HG02870 (cell line): Measurements from ENCODE around the gene ARL14EPL.
"Not testable (repeated sequence)": the region's sequence is repeated elsewhere in the genome, so short reads cannot be mapped to it uniquely, and the experiment has no call there.

Source experiments
- ATAC-seq: cut with Tn5 transposase; IDR thresholded peaks from one replicate; pipeline ENCODE4 v1.9.1; 2021; ENCODE audit warnings: mild to moderate bottlenecking, moderate library complexity; ENCODE audit not compliant: unreplicated experiment

The ARL14EPL gene

DNA sequence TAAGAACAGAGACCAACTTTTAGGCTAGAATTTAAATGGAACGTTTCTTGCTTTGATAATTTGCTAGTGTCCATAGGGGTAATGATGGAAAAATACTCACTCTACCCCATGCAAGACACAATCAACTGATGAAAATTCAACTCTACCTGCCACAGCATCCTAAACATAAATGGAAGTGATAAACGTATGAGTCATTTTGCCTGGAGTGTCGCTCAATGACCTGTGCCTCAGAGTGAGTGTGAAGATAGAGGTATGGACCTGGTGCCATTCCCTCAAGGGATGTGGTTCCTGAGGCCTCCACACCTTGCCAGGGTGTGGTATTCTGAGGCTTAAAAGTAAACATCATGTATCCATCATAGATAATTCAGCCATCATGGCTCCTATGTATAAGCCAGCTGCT lies 14.0 kb downstream of the ARL14EPL start:
- ATAC-seq = no peak

GRCh38 chr5:116046823-116047222 lies 14.6 kb downstream of the ARL14EPL start:
- ATAC-seq = no peak

- ATAC-seq = no peak
These were observed 26.2 kb downstream of the ARL14EPL start for GRCh38 chr5:116058346-116058936.

GRCh38 chr5:116062352-116062751 lies 30.1 kb downstream of the ARL14EPL start:
- ATAC-seq = no peak

DNA sequence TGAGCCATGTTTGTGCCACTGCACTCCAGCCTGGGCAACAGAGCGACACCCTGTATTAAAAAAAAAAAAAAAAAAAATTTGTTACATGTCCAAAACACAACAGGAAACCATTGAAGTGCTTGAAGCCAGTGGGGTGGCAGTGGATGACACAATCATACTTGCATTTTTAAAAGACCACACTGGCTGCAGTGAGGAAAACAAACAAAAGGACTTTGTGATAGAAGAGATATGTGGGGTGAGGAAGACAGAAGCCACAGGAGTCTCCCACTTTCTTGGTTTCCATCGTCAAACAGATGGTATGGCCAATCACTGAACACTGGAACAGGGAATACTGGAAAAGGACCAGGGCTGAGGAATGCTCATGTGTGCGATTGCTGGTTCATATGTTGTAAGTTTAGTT lies 31.7 kb downstream of the ARL14EPL start:
- ATAC-seq = no peak

- ATAC-seq = no peak
These were observed 35.9 kb downstream of the ARL14EPL start for GRCh38 chr5:116068028-116068632.

DNA sequence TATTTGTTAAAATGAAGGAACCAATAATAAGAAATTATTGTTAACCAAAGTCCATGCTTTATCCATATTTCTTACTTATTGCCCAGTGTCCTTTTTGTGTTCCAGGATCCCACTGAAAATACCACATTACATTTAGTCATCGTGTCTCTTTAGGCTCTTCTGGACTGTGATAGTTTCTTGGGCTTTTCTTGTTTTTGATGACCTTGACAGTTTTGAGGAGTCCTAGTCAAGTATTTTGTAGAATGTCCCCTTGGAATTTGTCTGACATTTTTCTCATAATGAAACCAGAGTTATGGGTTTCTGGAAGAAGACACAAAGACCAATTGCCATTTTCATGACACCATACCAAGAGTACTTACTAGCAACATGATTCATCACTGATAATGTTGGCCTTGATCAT lies 38.9 kb downstream of the ARL14EPL start:
- ATAC-seq = no peak

- no peak for ATAC-seq
These were observed 43.0 kb downstream of the ARL14EPL start for GRCh38 chr5:116075191-116075831.

- ATAC-seq = peak; percentile 99
These were observed 44.2 kb downstream of the ARL14EPL start for GRCh38 chr5:116076496-116076895.

DNA sequence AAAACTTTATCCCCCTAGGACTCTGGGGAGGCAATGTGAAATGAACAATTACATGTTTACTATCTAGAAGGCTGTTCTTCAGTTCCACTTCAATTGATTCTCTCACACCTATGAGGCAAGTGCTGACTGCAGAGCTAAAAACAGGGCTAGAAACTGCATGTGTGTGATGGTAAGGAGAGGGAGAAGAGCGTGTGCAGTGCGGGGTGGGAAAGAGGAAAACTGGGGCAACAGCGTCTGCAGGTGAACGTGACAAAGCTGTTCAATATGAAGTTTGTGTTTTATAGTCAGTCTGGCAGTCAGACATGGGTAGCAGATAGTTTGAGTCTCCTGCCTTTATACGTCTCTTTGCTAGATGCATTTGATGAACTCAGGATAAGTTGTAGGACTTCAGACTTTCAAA lies 45.9 kb downstream of the ARL14EPL start:
- no peak for ATAC-seq

DNA sequence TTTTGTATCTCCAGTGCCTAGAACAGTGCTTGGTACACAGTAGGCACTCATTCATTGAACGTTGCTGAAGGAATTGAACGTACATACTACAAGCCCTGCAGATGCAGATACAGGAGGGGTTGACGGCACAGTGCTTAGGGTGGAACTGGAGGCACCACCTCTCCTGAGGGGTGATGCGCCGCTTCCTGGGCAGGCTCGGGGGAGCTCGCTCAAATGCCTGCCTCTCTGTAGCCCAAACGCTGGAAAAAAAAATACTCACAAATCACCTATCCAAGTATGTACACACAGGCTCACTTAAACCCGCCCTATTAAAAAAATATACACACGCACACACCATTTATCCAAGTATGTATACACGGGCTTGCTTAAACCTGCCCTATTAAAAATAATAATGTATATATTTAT lies 52.0 kb downstream of the ARL14EPL start:
- ATAC-seq = peak; percentile 35

DNA sequence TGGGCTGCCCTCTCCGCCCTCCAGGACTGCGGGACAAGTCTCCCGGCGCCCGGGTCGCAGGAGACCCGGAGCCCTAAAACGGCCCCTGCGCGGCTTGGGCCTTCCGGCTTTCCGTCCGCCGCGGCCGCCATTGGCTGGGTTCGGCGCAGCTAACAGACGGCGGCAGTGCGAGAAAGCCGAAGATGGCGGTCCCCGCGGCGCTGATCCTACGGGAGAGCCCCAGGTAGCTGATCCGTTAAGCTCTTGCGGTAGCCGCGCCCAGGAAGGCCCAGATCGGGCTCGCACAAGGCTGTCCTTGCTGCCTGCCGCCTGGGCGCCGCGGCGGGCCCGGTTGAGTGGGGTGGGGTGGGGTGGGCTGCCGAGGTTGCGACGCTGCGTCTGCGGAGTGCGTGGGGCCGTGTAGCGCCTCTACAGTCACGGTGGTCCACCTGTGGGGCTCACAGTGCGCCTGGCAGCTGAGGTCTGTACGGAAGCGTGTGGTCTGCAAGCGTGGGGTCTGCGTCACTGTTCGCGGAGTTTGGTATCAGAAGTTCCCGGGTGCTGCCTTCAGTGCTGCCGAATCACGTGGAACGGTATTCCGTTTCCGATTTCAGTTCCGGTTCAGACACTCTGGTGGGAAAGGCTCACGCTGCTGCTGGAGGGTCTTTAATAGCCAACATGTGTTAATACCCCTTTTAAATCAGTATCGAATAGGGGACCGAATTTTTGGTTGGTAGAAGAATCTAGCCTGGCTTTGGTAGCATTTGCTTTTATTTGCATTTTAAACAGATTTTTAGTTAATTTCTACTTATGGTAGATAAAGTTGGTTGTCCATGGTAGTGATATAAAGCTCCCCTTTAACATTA lies 52.8 kb downstream of the ARL14EPL start, which contains the start of gene COMMD10:
Gene COMMD10 (plus strand): TSS at position 155 of the 845 bp plus-strand sequence.
- ATAC-seq = peak; percentile 88

DNA sequence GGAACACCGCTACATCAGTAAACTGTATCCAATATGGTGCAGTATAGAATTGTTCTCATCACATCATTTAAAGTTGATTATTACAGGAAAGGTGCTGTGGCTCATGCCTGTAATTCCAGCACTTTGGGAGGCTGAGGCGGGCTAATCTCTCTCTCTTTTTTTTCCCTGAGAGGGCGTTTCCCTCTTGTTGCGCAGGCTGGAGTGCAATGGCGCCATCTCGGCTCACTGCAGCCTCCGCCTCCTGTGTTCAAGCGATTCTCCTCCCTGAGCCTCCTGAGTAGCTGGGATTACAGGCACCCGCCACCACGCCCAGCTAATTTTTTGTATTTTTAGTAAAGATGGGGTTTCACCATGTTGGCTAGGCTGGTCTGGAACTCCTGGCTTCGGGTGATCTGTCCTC lies 54.0 kb downstream of the ARL14EPL start:
- ATAC-seq = not testable (repeated sequence)

- ATAC-seq = no peak
These were observed 55.8 kb downstream of the ARL14EPL start for GRCh38 chr5:116088062-116088461.

GRCh38 chr5:116090302-116090701 lies 58.0 kb downstream of the ARL14EPL start:
- no peak for ATAC-seq

- no peak for ATAC-seq
These were observed 59.1 kb downstream of the ARL14EPL start for GRCh38 chr5:116091416-116091815.

DNA sequence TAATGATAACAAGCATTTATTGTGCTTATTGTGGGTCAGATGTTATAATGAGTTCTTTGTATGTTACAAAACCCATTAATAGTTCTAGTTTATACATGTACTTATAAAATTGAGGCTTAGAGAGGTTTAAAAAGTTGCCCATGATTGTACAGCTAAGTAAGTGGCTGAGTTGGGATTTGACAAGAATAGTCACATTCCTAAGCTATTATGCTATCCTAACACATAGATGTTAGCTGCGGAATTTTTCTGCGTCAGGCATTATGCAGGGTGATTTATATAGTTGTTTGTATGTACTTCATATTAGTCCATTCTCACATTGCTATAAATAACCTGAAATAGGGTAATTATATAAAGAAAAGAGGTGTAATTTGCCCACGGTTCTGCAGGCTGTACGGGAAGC lies 65.0 kb downstream of the ARL14EPL start:
- no peak for ATAC-seq

DNA sequence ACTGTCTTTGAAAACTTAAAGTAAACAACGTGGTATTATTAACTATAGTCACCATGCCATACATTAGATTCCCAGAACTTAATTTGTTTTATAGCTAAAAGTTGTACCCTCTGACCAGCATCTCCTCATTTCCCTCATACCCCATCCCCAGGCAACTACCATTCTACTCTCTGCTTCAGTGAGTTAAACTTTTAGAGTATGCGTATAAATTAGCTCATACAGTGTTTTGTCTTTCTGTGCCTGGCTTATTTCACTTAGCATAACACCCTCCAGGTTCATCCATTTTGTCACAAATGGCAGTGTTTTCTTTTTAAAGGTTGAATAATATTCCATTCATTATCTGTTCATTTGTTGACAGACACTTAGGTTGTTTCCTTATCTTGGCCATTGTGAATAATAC lies 66.7 kb downstream of the ARL14EPL start:
- no peak for ATAC-seq

DNA sequence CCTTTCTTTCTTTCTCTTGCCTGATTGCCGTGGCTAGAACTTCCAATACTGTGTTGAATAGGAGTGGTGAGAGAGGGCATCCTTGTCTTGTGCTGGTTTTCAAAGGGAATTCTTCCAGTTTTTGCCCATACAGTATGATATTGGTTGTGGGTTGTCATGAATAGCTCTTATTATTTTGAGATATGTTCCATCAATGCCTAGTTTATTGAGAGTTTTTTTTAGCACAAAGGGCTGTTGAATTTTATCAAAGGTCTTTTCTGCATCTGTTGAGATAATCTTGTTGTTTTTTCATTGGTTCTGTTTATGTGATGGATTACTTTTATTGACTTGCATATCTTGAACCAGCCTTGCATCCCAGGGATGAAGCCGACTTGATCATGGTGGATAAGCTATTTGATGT lies 72.7 kb downstream of the ARL14EPL start:
- ATAC-seq = not testable (repeated sequence)
